Measurements from ENCODE around the gene OBP2B. TPM values are rescaled to one million over a fixed set of nuclear protein-coding genes. Genes with fewer than 3 reads are reported as not detected.

The OBP2B gene
- total and polyA plus RNA-seq, 2 experiments from 2014 or later = not detected

- Histone ChIP-seq H3K4me2 (no peak overlapping the region), H4K20me1 (replicated peaks; ENCODE audit: insufficient read depth) (no peaks in the 10 kb centered on the region), H3K9me2 (ENCODE audit: insufficient read depth) (no peaks in the 10 kb centered on the region), H3K4me3 (no peak overlapping the region), H3K27me3 (ENCODE audit: insufficient read depth) (0 out of 2 replicates have a peak, but pooled peaks cover 2% of the 10 kb centered on the region), H2AFZ (no peak overlapping the region), H3F3A (replicated peaks; ENCODE audit: low read depth) (no peaks in the 10 kb centered on the region), H3K4me1 (ENCODE audit: insufficient read depth) (no peaks in the 10 kb centered on the region), H3K27ac (ENCODE audit: low read depth) (no peak overlapping the region), H3K79me2 (replicated peaks; ENCODE audit: insufficient read depth) (no peaks in the 10 kb centered on the region), H3K36me3 (ENCODE audit: insufficient read depth) (no peaks in the 10 kb centered on the region)
- H3K4me1 Mint-ChIP-seq = no peaks in the 10 kb centered on the region
- no peaks in the 10 kb centered on the region for H3K36me3 Mint-ChIP-seq (ENCODE audit: low read depth)
- no peak overlapping the region for H3K27ac Mint-ChIP-seq
- DNase-seq (ENCODE audit: low spot score) = no peak
- TF ChIP-seq REST (IDR thresholded peaks at IDR 0.05; ENCODE audit: unreplicated experiment) = no peak
- TF ChIP-seq ETS1 (IDR thresholded peaks at IDR 0.05) = no peak
- TF ChIP-seq CTCF (conservative IDR thresholded peaks at IDR 0.05; ENCODE audit: low read depth in 2 of 2) = no peak
- no peak for TF ChIP-seq STAT1 (IDR thresholded peaks at IDR 0.05; ENCODE audit: unreplicated experiment)
- TF ChIP-seq CREB1 (CRISPR knock-in tag; IDR thresholded peaks at IDR 0.05; ENCODE audit: low read depth) = no peak
- no peak for TF ChIP-seq POLR2AphosphoS5 (IDR thresholded peaks at IDR 0.05; ENCODE audit: low read depth)
- no peak for TF ChIP-seq ZNF331 (CRISPR knock-in tag; IDR thresholded peaks at IDR 0.05; ENCODE audit: low read depth)
- no peak for TF ChIP-seq EZH2 (IDR thresholded peaks at IDR 0.05; ENCODE audit: low read depth, unreplicated experiment)
- peaks cover 6% of the 10 kb centered on the region for H3K27me3 Mint-ChIP-seq (ENCODE audit: insufficient read depth, low read depth, poor library complexity)
- no peak for ATAC-seq
- no peaks in the 10 kb centered on the region for H3K9me3 Mint-ChIP-seq
- H3K4me3 Mint-ChIP-seq = no peak overlapping the region
These were observed 27.5 kb downstream of the OBP2B start for GRCh38 chr9:133181561-133181960.

- no peaks in the 10 kb centered on the region for H3K27me3 ChIP-seq (ENCODE audit: insufficient read depth)
- no peaks in the 10 kb centered on the region for H3K36me3 Mint-ChIP-seq (ENCODE audit: low read depth)
- no peak for TF ChIP-seq ZNF462 (CRISPR knock-in tag; IDR thresholded peaks at IDR 0.05)
These were observed 28.1 kb downstream of the OBP2B start for GRCh38 chr9:133180953-133181352.

More at GRCh38 chr9:133180953-133181352, 28.1 kb downstream of the OBP2B start:
- H3K27ac Mint-ChIP-seq = no peak overlapping the region
- no peak overlapping the region for H3K4me3 ChIP-seq
- no peaks in the 10 kb centered on the region for H3K36me3 ChIP-seq (ENCODE audit: insufficient read depth)
- H3K4me3 Mint-ChIP-seq = no peak overlapping the region
- no peak overlapping the region for H3K27ac ChIP-seq (ENCODE audit: low read depth)
- no peaks in the 10 kb centered on the region for H3K9me2 ChIP-seq (ENCODE audit: insufficient read depth)
- no peaks in the 10 kb centered on the region for H3K4me1 ChIP-seq (ENCODE audit: insufficient read depth)
- ATAC-seq = no peak
- no peaks in the 10 kb centered on the region for H4K20me1 ChIP-seq (replicated peaks; ENCODE audit: insufficient read depth)
- H3F3A ChIP-seq (replicated peaks; ENCODE audit: low read depth) = no peaks in the 10 kb centered on the region
- no peak overlapping the region for H3K4me2 ChIP-seq
- no peak for DNase-seq (ENCODE audit: low spot score)
- H3K27me3 Mint-ChIP-seq (ENCODE audit: insufficient read depth, low read depth, poor library complexity) = peaks cover 8% of the 10 kb centered on the region
- no peak overlapping the region for H2AFZ ChIP-seq
- no peaks in the 10 kb centered on the region for H3K79me2 ChIP-seq (replicated peaks; ENCODE audit: insufficient read depth)
- H3K9me3 Mint-ChIP-seq = no peaks in the 10 kb centered on the region
- H3K4me1 Mint-ChIP-seq = no peaks in the 10 kb centered on the region

Data from GM23338 (cell line).